Measurements from ENCODE around the gene PDE1A. TPM values are rescaled to one million over a fixed set of nuclear protein-coding genes. Genes with fewer than 3 reads are reported as not detected.

The PDE1A gene
- total RNA-seq, 2 experiments from 2014 or later: not detected

GRCh38 chr2:182101263-182101662 is 325.6 kb downstream of the PDE1A start:
- Mint-ChIP-seq H3K9me3 (no peaks in the 10 kb centered on the region), H3K4me1 (ENCODE audit: low read depth) (no peaks in the 10 kb centered on the region), H3K36me3 (ENCODE audit: low read depth) (no peaks in the 10 kb centered on the region), H3K4me3 (no peak overlapping the region), H3K27ac (no peak overlapping the region), H3K27me3 (no peaks in the 10 kb centered on the region)
- no peaks in the 10 kb centered on the region for H3K27me3 ChIP-seq (ENCODE audit: control insufficient read depth in 1 of 2, insufficient read depth in 2 of 2, low read length in 2 of 2)
- TF ChIP-seq CTCF (IDR thresholded peaks at IDR 0.05): no peak
- no peaks in the 10 kb centered on the region for H3K36me3 ChIP-seq (ENCODE audit: insufficient read depth, low read length)
- H3K4me3 ChIP-seq (ENCODE audit: low read length): no peak overlapping the region
- intact Hi-C loops (cut with DNase I, micrococcal nuclease): no loop called here
- no peak overlapping the region for H3K27ac ChIP-seq (ENCODE audit: low read depth in 1 of 2, low read length in 2 of 2)
- CTCF ChIA-PET: no interaction called here
- POLR2A ChIA-PET: no interaction called here
- H3K9me3 ChIP-seq (ENCODE audit: control insufficient read depth in 1 of 2, insufficient read depth in 1 of 2, low read length in 2 of 2): no peaks in the 10 kb centered on the region
- DNase-seq (no peak), ATAC-seq (ENCODE audit: poor library complexity) (no peak)
- H3K4me1 ChIP-seq (ENCODE audit: insufficient read depth, low read length): no peaks in the 10 kb centered on the region

- H3K27me3 ChIP-seq (ENCODE audit: control insufficient read depth in 1 of 2, insufficient read depth in 2 of 2, low read length in 2 of 2): no peaks in the 10 kb centered on the region
These were observed 328.2 kb downstream of the PDE1A start for GRCh38 chr2:182098648-182099047.

GRCh38 chr2:182097571-182098164 is 329.2 kb downstream of the PDE1A start:
- Histone ChIP-seq H3K36me3 (ENCODE audit: insufficient read depth, low read length) (no peaks in the 10 kb centered on the region), H3K27ac (ENCODE audit: low read depth in 1 of 2, low read length in 2 of 2) (no peak overlapping the region), H3K4me1 (ENCODE audit: insufficient read depth, low read length) (no peaks in the 10 kb centered on the region), H3K27me3 (ENCODE audit: control insufficient read depth in 1 of 2, insufficient read depth in 2 of 2, low read length in 2 of 2) (no peaks in the 10 kb centered on the region), H3K4me3 (ENCODE audit: low read length) (no peak overlapping the region), H3K9me3 (ENCODE audit: control insufficient read depth in 1 of 2, insufficient read depth in 1 of 2, low read length in 2 of 2) (no peaks in the 10 kb centered on the region)
- Mint-ChIP-seq H3K4me1 (ENCODE audit: low read depth) (no peaks in the 10 kb centered on the region), H3K9me3 (peaks cover 3% of the 10 kb centered on the region), H3K36me3 (ENCODE audit: low read depth) (no peaks in the 10 kb centered on the region), H3K27me3 (no peaks in the 10 kb centered on the region), H3K4me3 (no peak overlapping the region), H3K27ac (no peak overlapping the region)
- ATAC-seq (ENCODE audit: poor library complexity) (no peak), DNase-seq (no peak)
- intact Hi-C loops (cut with DNase I, micrococcal nuclease): no loop called here
- POLR2A ChIA-PET: no interaction called here
- TF ChIP-seq CTCF (IDR thresholded peaks at IDR 0.05): no peak
- CTCF ChIA-PET: no interaction called here

More at GRCh38 chr2:182098648-182099047, 328.2 kb downstream of the PDE1A start:
- Histone ChIP-seq H3K36me3 (ENCODE audit: insufficient read depth, low read length) (no peaks in the 10 kb centered on the region), H3K27ac (ENCODE audit: low read depth in 1 of 2, low read length in 2 of 2) (no peak overlapping the region), H3K9me3 (ENCODE audit: control insufficient read depth in 1 of 2, insufficient read depth in 1 of 2, low read length in 2 of 2) (no peaks in the 10 kb centered on the region), H3K4me1 (ENCODE audit: insufficient read depth, low read length) (no peaks in the 10 kb centered on the region), H3K4me3 (ENCODE audit: low read length) (no peak overlapping the region)
- no peak for TF ChIP-seq CTCF (IDR thresholded peaks at IDR 0.05)
- H3K4me3 Mint-ChIP-seq: no peak overlapping the region
- POLR2A ChIA-PET: no interaction called here
- H3K36me3 Mint-ChIP-seq (ENCODE audit: low read depth): no peaks in the 10 kb centered on the region
- CTCF ChIA-PET: no interaction called here
- intact Hi-C loops (cut with DNase I, micrococcal nuclease): no loop called here
- no peak overlapping the region for H3K27ac Mint-ChIP-seq
- no peaks in the 10 kb centered on the region for H3K9me3 Mint-ChIP-seq
- H3K27me3 Mint-ChIP-seq: no peaks in the 10 kb centered on the region
- H3K4me1 Mint-ChIP-seq (ENCODE audit: low read depth): no peaks in the 10 kb centered on the region
- ATAC-seq (ENCODE audit: poor library complexity): no peak
- no peak for DNase-seq
